ENCODE data around the gene UBLCP1. TPM values are rescaled to one million over a fixed set of nuclear protein-coding genes. Genes with fewer than 3 reads are reported as not detected.
"Not testable (repeated sequence)": the region's sequence is repeated elsewhere in the genome, so short reads cannot be mapped to it uniquely, and the experiment has no call there.

Gene UBLCP1
- total RNA-seq, 2 experiments from 2014 or later = 30.6 to 31.6 TPM

GRCh38 chr5:159294921-159295320 lies 31.8 kb downstream of the UBLCP1 start:
- Mint-ChIP-seq H3K27me3 (no peaks in the 10 kb centered on the region), H3K4me1 (ENCODE audit: low read depth) (no peaks in the 10 kb centered on the region), H3K9me3 (peaks cover 17% of the 10 kb centered on the region), H3K36me3 (ENCODE audit: low read depth) (peaks cover 6% of the 10 kb centered on the region), H3K27ac (no peak overlapping the region), H3K4me3 (no peak overlapping the region)
- intact Hi-C loops (cut with micrococcal nuclease) = no loop called here
- ChIA-PET POLR2A (no interaction called here), CTCF (interaction anchor here (1.1 to 1.4 kb wide), 2 partner anchors 8 to 9 kb away, joined by 3 read pairs; no protein-coding TSS in a partner anchor)
- no peak for ATAC-seq
- no peak for TF ChIP-seq CTCF (IDR thresholded peaks at IDR 0.05)
- DNase-seq = no peak

GRCh38 chr5:159297300-159297699 lies 34.2 kb downstream of the UBLCP1 start:
- H3K4me1 Mint-ChIP-seq (ENCODE audit: low read depth); H3K4me3 Mint-ChIP-seq; H3K27me3 Mint-ChIP-seq; H3K36me3 Mint-ChIP-seq (ENCODE audit: low read depth); DNase-seq; ATAC-seq; intact Hi-C loops (cut with micrococcal nuclease); POLR2A ChIA-PET; CTCF ChIA-PET; H3K27ac Mint-ChIP-seq: not testable (repeated sequence)
- H3K9me3 Mint-ChIP-seq = peaks cover 27% of the 10 kb centered on the region

GRCh38 chr5:159301466-159301865 lies 38.4 kb downstream of the UBLCP1 start:
- intact Hi-C loops (cut with micrococcal nuclease) = no loop called here
- Mint-ChIP-seq H3K27me3 (peaks cover 1% of the 10 kb centered on the region), H3K4me3 (no peak overlapping the region), H3K4me1 (ENCODE audit: low read depth) (no peaks in the 10 kb centered on the region), H3K27ac (no peak overlapping the region), H3K9me3 (peaks cover 35% of the 10 kb centered on the region), H3K36me3 (ENCODE audit: low read depth) (peaks cover 11% of the 10 kb centered on the region)
- POLR2A ChIA-PET = no interaction called here
- ATAC-seq (no peak), DNase-seq (no peak)
- CTCF ChIA-PET = no interaction called here
- no peak for TF ChIP-seq CTCF (IDR thresholded peaks at IDR 0.05)

- H3K9me3 Mint-ChIP-seq = peaks cover 33% of the 10 kb centered on the region
- H3K27me3 Mint-ChIP-seq; POLR2A ChIA-PET; intact Hi-C loops (cut with micrococcal nuclease); CTCF ChIA-PET; ATAC-seq; H3K27ac Mint-ChIP-seq; H3K4me1 Mint-ChIP-seq (ENCODE audit: low read depth); DNase-seq; H3K4me3 Mint-ChIP-seq: not testable (repeated sequence)
- H3K36me3 Mint-ChIP-seq (ENCODE audit: low read depth) = peaks cover 11% of the 10 kb centered on the region
These were observed 39.1 kb downstream of the UBLCP1 start for GRCh38 chr5:159301929-159302860.

- Mint-ChIP-seq H3K27me3 (peaks cover 1% of the 10 kb centered on the region), H3K4me1 (ENCODE audit: low read depth) (no peaks in the 10 kb centered on the region), H3K9me3 (peaks cover 24% of the 10 kb centered on the region), H3K27ac (no peak overlapping the region), H3K4me3 (no peak overlapping the region), H3K36me3 (ENCODE audit: low read depth) (peaks cover 9% of the 10 kb centered on the region)
- ChIA-PET POLR2A (no interaction called here), CTCF (interaction anchor here (0.9 kb wide), 2 partner anchors 8 to 146 kb away, joined by 3 read pairs; no protein-coding TSS in a partner anchor)
- intact Hi-C loops (cut with micrococcal nuclease) = no loop called here
- DNase-seq (no peak), ATAC-seq (no peak)
- TF ChIP-seq CTCF (IDR thresholded peaks at IDR 0.05) = no peak
These were observed 40.2 kb downstream of the UBLCP1 start for GRCh38 chr5:159303286-159303685.

- ChIA-PET POLR2A (no interaction called here), CTCF (interaction anchor here (0.8 to 1.8 kb wide), 2 partner anchors 12 to 13 kb away, joined by 4 read pairs; no protein-coding TSS in a partner anchor)
- Mint-ChIP-seq H3K27me3 (peaks cover 13% of the 10 kb centered on the region), H3K36me3 (ENCODE audit: low read depth) (peaks cover 5% of the 10 kb centered on the region), H3K27ac (no peak overlapping the region), H3K4me3 (no peak overlapping the region), H3K9me3 (peaks cover 18% of the 10 kb centered on the region), H3K4me1 (ENCODE audit: low read depth) (no peaks in the 10 kb centered on the region)
- DNase-seq (no peak), ATAC-seq (no peak)
- intact Hi-C loops (cut with micrococcal nuclease) = no loop called here
- no peak for TF ChIP-seq CTCF (IDR thresholded peaks at IDR 0.05)
These were observed 42.0 kb downstream of the UBLCP1 start for GRCh38 chr5:159304961-159305595.
